Calu3 (cell line): ENCODE results near the gene MGA. TPM values are rescaled to one million over a fixed set of nuclear protein-coding genes. Genes with fewer than 3 reads are reported as not detected.

Experiments used
- BruUV-seq: library from RNA; stranded (reverse); fragments of 400-500 nt; replicated peaks from 2 replicates; lab custom pipeline; 2021; lab: Mats Ljungman, UMichigan
- CTCF ChIA-PET: fragments of 300-600 bp; sonication (Branson Sonifier 250); formaldehyde crosslinking; loops from one replicate; lab custom pipeline; 2022; ENCODE audit warnings: antibody characterized with exemption; lab: Charles Lee
- DNase-seq: peaks from one replicate; pipeline ENCODE4 v3.0.0; 2022
- H3K27ac Mint-ChIP-seq: one replicate; pipeline ENCODE4 v1.8.0; 2022; ENCODE audit warnings: mixed read lengths; ENCODE audit not compliant: unreplicated experiment
- H3K27me3 Mint-ChIP-seq: one replicate; pipeline ENCODE4 v1.8.0; 2022; ENCODE audit warnings: mixed read lengths; ENCODE audit not compliant: unreplicated experiment
- H3K36me3 Mint-ChIP-seq: one replicate; pipeline ENCODE4 v1.8.0; 2022; ENCODE audit warnings: mild to moderate bottlenecking, moderate library complexity, mixed read lengths; ENCODE audit not compliant: insufficient read depth, unreplicated experiment
- H3K4me1 Mint-ChIP-seq: one replicate; pipeline ENCODE4 v1.8.0; 2022; ENCODE audit warnings: mild to moderate bottlenecking, low read depth, mixed read lengths; ENCODE audit not compliant: unreplicated experiment
- H3K4me3 Mint-ChIP-seq: one replicate; pipeline ENCODE4 v1.8.0; 2022; ENCODE audit warnings: mild to moderate bottlenecking, low read depth, moderate library complexity, mixed read lengths; ENCODE audit not compliant: unreplicated experiment
- H3K9me3 Mint-ChIP-seq: one replicate; pipeline ENCODE4 v1.8.0; 2022; ENCODE audit warnings: low read depth, mixed read lengths; ENCODE audit not compliant: unreplicated experiment
- CTCF ChIP-seq: fragments of 200-600 bp; IDR thresholded peaks from one replicate; pipeline ENCODE4 v1.8.0; 2022; ENCODE audit warnings: antibody characterized with exemption; ENCODE audit not compliant: unreplicated experiment
- intact Hi-C: fragments of 100-400 bp; cut with micrococcal nuclease; formaldehyde crosslinking; loops from one replicate; pipeline ENCODE4 v1.10.0; 2022; ENCODE audit not compliant: unreplicated experiment
- total RNA-seq: library from RNA; stranded (reverse); gene quantifications from 2 replicates; pipeline ENCODE4 v1.2.3, GENCODE V29; 2022

MGA gene
- total RNA-seq, 1 experiment from 2014 or later, result 26.4 TPM

- DNase-seq, result no peak
- no peaks in the 10 kb centered on the region for H3K27me3 Mint-ChIP-seq
- H3K4me1 Mint-ChIP-seq, result peaks cover 8% of the 10 kb centered on the region
- no peak for TF ChIP-seq CTCF
- intact Hi-C loops, result no loop called here
- H3K36me3 Mint-ChIP-seq, result no peaks in the 10 kb centered on the region
- H3K27ac Mint-ChIP-seq, result no peak overlapping the region
- CTCF ChIA-PET, result no interaction called here
- BruUV-seq, result no TSS peak
- no peak overlapping the region for H3K4me3 Mint-ChIP-seq
- H3K9me3 Mint-ChIP-seq, result no peaks in the 10 kb centered on the region
These were observed 31.3 kb downstream of the MGA start for GRCh38 chr15:41691471-41691870.

- H3K27me3 Mint-ChIP-seq, result no peaks in the 10 kb centered on the region
- CTCF ChIA-PET, result no interaction called here
- TF ChIP-seq CTCF, result no peak
- no peaks in the 10 kb centered on the region for H3K36me3 Mint-ChIP-seq
- no peak overlapping the region for H3K4me3 Mint-ChIP-seq
- H3K9me3 Mint-ChIP-seq, result no peaks in the 10 kb centered on the region
- intact Hi-C loops, result no loop called here
- BruUV-seq, result no TSS peak
- no peak overlapping the region for H3K27ac Mint-ChIP-seq
- no peak for DNase-seq
- peaks cover 8% of the 10 kb centered on the region for H3K4me1 Mint-ChIP-seq
These were observed 31.8 kb downstream of the MGA start for GRCh38 chr15:41692049-41692448.

GRCh38 chr15:41693757-41694156, 33.6 kb downstream of the MGA start:
- Mint-ChIP-seq H3K36me3 (no peaks in the 10 kb centered on the region), H3K27ac (no peak overlapping the region), H3K9me3 (no peaks in the 10 kb centered on the region), H3K4me1 (peaks cover 8% of the 10 kb centered on the region), H3K27me3 (no peaks in the 10 kb centered on the region), H3K4me3 (no peak overlapping the region)
- DNase-seq, result no peak
- intact Hi-C loops, result no loop called here
- TF ChIP-seq CTCF, result no peak
- no TSS peak for BruUV-seq
- CTCF ChIA-PET, result no interaction called here

- H3K27me3 Mint-ChIP-seq, result no peaks in the 10 kb centered on the region
- intact Hi-C loops, result no loop called here
- H3K9me3 Mint-ChIP-seq, result no peaks in the 10 kb centered on the region
- BruUV-seq, result no TSS peak
- no peak overlapping the region for H3K4me3 Mint-ChIP-seq
- peaks cover 8% of the 10 kb centered on the region for H3K4me1 Mint-ChIP-seq
- DNase-seq, result no peak
- TF ChIP-seq CTCF, result no peak
- no peak overlapping the region for H3K27ac Mint-ChIP-seq
- CTCF ChIA-PET, result no interaction called here
- peaks cover 6% of the 10 kb centered on the region for H3K36me3 Mint-ChIP-seq
These were observed 35.7 kb downstream of the MGA start for GRCh38 chr15:41695750-41696436.
